Progenitor cell of endocrine pancreas (in vitro differentiated cells): Measurements from ENCODE around the gene CLSTN2. TPM values are rescaled to one million over a fixed set of nuclear protein-coding genes. Genes with fewer than 3 reads are reported as not detected.

Source experiments
- DNase-seq: peaks from one replicate; pipeline ENCODE4 v3.0.0; 2021; ENCODE audit warnings: low spot score; ENCODE audit not compliant: unreplicated experiment
- H3K27ac Mint-ChIP-seq: 2 replicates; pipeline ENCODE4 v1.8.0; 2021; ENCODE audit warnings: mild to moderate bottlenecking, moderate library complexity, mixed read lengths
- H3K27me3 Mint-ChIP-seq: 2 replicates; pipeline ENCODE4 v1.8.0; 2021; ENCODE audit warnings: mixed read lengths
- H3K36me3 Mint-ChIP-seq: 2 replicates; pipeline ENCODE4 v1.8.0; 2022; ENCODE audit warnings: mixed read lengths; ENCODE audit not compliant: insufficient read depth
- H3K4me1 Mint-ChIP-seq: 2 replicates; pipeline ENCODE4 v1.8.0; 2021; ENCODE audit warnings: low read depth, mixed read lengths
- H3K4me3 Mint-ChIP-seq: 2 replicates; pipeline ENCODE4 v1.8.0; 2021; ENCODE audit warnings: low read depth, mild to moderate bottlenecking, moderate library complexity, mixed read lengths
- H3K9me3 Mint-ChIP-seq: 2 replicates; pipeline ENCODE4 v1.8.0; 2021; ENCODE audit warnings: low read depth, mixed read lengths
- CTCF ChIP-seq: fragments of 200-600 bp; sonication (generic); IDR thresholded peaks from one replicate; pipeline ENCODE4 v1.5.0; 2021; ENCODE audit warnings: antibody characterized with exemption, mild to moderate bottlenecking; ENCODE audit not compliant: unreplicated experiment
- total RNA-seq: library from RNA; stranded (reverse); gene quantifications from 2 replicates; pipeline ENCODE4 v1.2.1, GENCODE V29; 2021

CLSTN2 gene
- total RNA-seq, 1 donor from 2014 or later, result 2.8 TPM

DNA sequence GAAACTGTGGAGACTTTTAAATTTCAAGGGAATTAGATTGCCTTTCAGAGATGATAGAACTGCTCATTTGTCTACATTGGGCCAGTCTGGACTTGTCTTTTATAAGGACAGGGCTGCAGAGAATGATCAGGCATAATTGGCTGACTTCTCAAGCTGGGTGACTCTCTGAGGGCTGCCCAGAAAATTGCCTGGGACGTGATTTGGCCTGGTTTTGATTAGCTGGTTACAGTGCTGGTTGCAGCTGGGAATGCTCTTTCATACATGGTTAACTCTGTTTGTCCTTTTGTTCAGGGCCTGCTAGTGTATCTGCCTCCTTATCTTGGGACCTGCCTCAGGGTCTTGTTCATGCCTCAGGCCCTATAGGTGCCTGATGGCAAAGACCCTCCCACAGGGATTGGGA, 245.6 kb downstream of the CLSTN2 start:
- Mint-ChIP-seq H3K9me3 (no peaks in the 10 kb centered on the region), H3K27me3 (peaks cover 2% of the 10 kb centered on the region), H3K27ac (no peak overlapping the region), H3K4me3 (no peak overlapping the region), H3K4me1 (no peaks in the 10 kb centered on the region), H3K36me3 (no peaks in the 10 kb centered on the region)
- DNase-seq, result no peak
- TF ChIP-seq CTCF, result no peak

DNA sequence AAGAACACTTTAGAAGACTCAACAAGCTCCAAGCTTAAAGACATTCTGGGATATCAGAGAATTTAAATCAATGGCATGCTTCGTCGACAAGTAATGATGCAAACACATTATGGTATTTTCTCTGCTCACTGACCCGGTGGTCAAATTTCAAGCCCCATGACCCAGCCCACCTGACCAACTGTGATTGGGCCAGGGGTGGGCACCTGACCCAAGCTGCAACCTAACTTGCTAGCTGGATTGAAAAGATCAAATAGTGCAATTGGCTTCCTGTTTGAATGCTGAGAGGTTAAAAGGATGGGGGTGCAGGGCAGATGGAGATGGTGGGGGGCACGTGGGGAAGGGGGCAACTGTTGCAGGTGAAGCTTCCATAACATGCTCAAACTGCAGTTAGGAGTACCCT, 250.4 kb downstream of the CLSTN2 start:
- Mint-ChIP-seq H3K4me1 (no peaks in the 10 kb centered on the region), H3K27me3 (no peaks in the 10 kb centered on the region), H3K9me3 (no peaks in the 10 kb centered on the region), H3K27ac (no peak overlapping the region), H3K36me3 (no peaks in the 10 kb centered on the region), H3K4me3 (no peak overlapping the region)
- TF ChIP-seq CTCF, result no peak
- no peak for DNase-seq

DNA sequence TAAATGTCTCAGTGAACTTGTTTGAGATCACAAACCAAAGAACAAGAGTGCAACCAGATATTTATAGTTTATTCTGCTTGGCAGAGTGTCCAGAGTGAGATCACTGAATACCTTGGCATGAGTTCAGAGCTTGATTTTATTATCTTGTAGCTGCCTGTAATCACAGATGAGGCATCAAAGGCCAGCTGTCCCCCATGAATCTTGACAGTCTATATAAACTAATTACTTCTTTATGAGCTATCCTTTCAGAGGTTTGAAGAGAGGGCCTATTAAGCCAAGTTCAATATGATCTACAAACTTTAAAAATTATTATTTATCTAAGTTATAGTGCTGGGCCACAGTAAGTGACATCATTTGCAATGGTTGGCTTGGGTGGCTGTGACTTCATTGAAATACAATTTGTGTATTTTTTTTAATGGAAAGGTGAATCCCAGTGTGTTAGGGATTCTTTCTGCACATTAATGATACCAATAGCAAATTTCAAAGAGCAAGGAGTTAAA, 251.5 kb downstream of the CLSTN2 start:
- no peak for DNase-seq
- Mint-ChIP-seq H3K9me3 (no peaks in the 10 kb centered on the region), H3K27me3 (no peaks in the 10 kb centered on the region), H3K27ac (no peak overlapping the region), H3K36me3 (no peaks in the 10 kb centered on the region), H3K4me3 (no peak overlapping the region), H3K4me1 (no peaks in the 10 kb centered on the region)
- TF ChIP-seq CTCF, result no peak

DNA sequence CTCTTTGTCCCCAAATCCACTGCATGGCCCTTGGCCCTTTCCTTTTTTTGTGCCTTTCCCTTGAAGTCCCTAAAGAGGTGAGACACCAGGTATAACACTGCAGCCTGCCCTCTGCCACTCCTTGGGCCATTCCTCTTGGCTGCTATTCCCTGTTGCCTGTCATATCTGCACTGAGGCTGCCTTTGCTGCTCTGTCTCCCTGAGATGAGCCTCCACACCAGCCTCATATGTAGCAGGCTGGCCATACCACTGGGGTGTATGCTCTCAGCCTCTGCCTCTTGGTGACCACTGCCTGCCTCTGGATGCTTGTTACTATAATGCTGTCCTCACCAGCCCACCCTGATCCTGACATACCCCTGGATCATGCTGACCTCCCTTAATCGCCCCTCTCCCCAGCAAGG, 252.0 kb downstream of the CLSTN2 start:
- H3K4me1 Mint-ChIP-seq, result no peaks in the 10 kb centered on the region

GRCh38 chr3:140187656-140188221, 252.8 kb downstream of the CLSTN2 start:
- Mint-ChIP-seq H3K9me3 (peaks cover 5% of the 10 kb centered on the region), H3K27ac (no peak overlapping the region), H3K4me1 (no peaks in the 10 kb centered on the region), H3K27me3 (no peaks in the 10 kb centered on the region), H3K36me3 (no peaks in the 10 kb centered on the region), H3K4me3 (no peak overlapping the region)
- DNase-seq, result no peak
- no peak for TF ChIP-seq CTCF

More for the DNA sequence above, 252.0 kb downstream of the CLSTN2 start:
- Mint-ChIP-seq H3K4me3 (no peak overlapping the region), H3K27ac (no peak overlapping the region), H3K36me3 (no peaks in the 10 kb centered on the region), H3K27me3 (no peaks in the 10 kb centered on the region), H3K9me3 (no peaks in the 10 kb centered on the region)
- no peak for DNase-seq
- no peak for TF ChIP-seq CTCF
